Measurements from ENCODE around the gene NRCAM.

Gene NRCAM

DNA sequence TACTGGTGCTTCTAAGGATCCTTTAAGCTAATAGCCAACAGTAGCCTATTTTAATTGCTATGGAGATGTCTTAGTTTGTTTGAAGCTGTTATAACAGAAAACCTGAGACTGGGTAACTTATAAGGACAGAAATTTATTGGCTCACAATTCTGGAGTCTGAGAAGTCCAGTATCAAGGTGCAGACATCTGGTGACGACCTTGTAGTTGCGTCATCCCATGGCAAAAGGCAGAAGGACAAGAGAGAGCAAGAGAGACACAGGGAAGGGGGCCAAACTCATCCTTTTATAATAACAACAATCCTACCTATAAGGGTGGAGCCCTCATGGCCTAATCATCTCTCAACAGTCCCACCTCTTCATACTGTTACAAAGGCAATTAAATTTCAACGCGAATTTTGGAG, 39.1 kb downstream of the NRCAM start:
- ChIA-PET POLR2A (ENCODE audit: low non-redundant PET) (no interaction called here), CTCF (no interaction called here)
- DNase-seq (ENCODE audit: low spot score), result no peak
- TF ChIP-seq, protein P1, sequence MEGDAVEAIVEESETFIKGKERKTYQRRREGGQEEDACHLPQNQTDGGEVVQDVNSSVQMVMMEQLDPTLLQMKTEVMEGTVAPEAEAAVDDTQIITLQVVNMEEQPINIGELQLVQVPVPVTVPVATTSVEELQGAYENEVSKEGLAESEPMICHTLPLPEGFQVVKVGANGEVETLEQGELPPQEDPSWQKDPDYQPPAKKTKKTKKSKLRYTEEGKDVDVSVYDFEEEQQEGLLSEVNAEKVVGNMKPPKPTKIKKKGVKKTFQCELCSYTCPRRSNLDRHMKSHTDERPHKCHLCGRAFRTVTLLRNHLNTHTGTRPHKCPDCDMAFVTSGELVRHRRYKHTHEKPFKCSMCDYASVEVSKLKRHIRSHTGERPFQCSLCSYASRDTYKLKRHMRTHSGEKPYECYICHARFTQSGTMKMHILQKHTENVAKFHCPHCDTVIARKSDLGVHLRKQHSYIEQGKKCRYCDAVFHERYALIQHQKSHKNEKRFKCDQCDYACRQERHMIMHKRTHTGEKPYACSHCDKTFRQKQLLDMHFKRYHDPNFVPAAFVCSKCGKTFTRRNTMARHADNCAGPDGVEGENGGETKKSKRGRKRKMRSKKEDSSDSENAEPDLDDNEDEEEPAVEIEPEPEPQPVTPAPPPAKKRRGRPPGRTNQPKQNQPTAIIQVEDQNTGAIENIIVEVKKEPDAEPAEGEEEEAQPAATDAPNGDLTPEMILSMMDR (conservative IDR thresholded peaks at IDR 0.05; ENCODE audit: low read depth), result no peak
- no peak overlapping the region for H3K27ac ChIP-seq

DNA sequence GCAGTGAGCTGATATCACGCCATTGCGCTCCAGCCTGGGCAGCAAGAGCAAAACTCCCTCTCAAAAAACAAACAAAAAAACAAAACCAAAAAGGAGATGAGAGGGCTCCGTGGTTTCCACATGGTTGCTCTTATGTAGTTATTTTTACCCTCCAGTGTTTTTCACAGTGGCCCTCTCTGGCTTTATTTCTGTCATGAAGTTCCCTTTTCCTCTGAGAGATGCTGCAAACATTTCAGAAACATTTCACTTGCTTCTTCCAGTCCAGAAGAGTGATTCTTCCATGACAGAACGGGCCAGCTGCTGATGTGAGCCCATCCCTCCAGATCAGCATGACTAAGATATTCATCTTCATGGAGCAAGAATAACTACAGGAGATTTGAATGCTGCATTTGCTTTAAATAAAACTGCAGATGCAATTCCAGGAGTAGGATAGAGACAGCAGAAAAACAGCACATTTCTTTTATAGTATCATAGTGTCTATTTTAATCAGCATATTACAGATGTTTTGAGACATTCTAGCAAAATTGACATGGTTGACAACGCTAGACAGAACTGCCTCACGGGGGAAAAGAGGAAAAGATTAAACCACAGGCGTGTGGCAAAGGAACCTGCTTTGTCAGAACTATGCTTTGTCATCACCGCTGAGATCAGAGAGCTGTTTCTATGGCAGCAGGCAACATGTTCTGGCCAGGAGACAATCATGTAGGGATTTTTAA, 40.3 kb downstream of the NRCAM start:
- TF ChIP-seq, protein P1 (conservative IDR thresholded peaks at IDR 0.05; ENCODE audit: low read depth), result no peak
- no peak overlapping the region for H3K27ac ChIP-seq
- DNase-seq (ENCODE audit: low spot score), result peak; percentile 12
- ChIA-PET CTCF (no interaction called here), POLR2A (ENCODE audit: low non-redundant PET) (no interaction called here)

DNA sequence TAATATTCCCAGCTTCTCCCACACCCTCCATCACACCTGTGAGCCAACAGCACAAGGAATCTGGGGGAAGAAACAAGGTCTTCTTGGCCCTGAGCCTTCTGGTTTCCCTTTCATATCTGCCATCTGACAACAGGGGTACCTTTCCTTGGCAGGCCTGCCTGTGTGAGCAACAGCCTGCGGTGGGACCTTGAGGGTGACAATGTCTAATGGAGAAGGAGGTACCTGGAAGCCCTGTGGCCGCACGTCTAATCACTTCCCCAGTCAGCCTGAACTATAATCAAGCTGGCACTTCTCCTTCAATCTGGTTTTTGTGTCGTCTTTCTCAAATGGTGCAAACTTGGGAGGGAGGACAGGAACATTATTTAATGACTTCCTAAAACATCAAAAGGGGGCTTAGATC, 41.2 kb downstream of the NRCAM start:
- CTCF ChIA-PET, result no interaction called here

DNA sequence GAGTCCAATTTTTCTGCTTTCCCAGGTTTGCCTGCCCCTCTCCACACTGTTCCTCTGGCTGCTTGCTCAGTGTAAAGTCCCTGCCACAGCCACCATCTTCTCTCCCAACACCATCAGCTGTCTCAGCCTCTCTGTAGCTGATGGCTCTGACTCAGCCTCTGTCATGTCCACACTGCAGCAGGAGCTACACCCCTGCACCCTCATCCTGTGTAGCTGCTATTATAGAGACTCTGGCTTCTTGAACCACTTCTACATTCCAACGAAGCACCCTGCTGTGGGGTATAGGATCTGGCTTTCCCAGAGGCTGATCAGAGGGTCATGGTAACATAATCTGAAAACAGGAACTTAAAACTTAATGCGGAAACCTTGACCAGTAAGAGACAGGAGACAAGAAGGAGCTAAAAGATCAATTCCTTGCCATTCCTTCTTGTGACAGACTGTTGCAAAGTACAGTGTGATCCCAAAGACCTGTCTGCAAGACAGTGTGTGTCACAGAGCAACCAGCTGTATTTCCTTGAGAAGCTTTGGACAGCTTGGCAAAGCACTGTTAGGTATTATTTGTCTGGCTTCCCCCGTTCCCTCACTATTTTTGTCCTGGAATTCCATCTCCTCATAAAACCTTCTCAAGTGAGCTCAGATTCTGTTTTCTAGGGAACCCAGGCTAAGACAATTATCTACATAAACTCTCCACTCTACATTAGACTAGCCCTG, 42.3 kb downstream of the NRCAM start:
- CTCF ChIA-PET, result no interaction called here
- POLR2A ChIA-PET (ENCODE audit: low non-redundant PET), result no interaction called here
- DNase-seq (ENCODE audit: low spot score), result no peak
- TF ChIP-seq, protein P1 (conservative IDR thresholded peaks at IDR 0.05; ENCODE audit: low read depth), result no peak
- H3K27ac ChIP-seq, result no peak overlapping the region

More for the DNA sequence above, 41.2 kb downstream of the NRCAM start:
- no peak overlapping the region for H3K27ac ChIP-seq
- no peak for DNase-seq (ENCODE audit: low spot score)
- POLR2A ChIA-PET (ENCODE audit: low non-redundant PET), result no interaction called here
- TF ChIP-seq, protein P1 (conservative IDR thresholded peaks at IDR 0.05; ENCODE audit: low read depth), result no peak

DNA sequence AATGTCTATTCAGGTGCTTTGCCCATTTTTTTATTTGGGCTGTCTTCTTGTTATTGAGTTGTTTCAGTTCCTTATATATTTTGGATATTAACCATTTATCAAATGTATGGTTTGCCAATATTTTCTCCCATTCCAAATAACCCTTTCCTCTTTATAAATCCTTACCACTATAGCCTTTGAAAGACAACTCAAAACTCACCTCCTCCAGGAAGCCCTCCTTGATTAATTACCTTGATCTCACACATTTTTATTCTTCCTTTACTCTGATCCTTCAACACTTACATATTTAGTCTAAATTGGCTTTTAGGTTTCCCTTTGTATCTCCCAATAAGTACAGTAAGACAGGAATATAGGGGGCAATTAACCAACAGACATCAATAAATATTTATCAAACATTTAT, 42.9 kb downstream of the NRCAM start:
- ChIA-PET POLR2A (ENCODE audit: low non-redundant PET) (no interaction called here), CTCF (no interaction called here)
- no peak for DNase-seq (ENCODE audit: low spot score)
- H3K27ac ChIP-seq, result no peak overlapping the region
- TF ChIP-seq, protein P1 (conservative IDR thresholded peaks at IDR 0.05; ENCODE audit: low read depth), result no peak

DNA sequence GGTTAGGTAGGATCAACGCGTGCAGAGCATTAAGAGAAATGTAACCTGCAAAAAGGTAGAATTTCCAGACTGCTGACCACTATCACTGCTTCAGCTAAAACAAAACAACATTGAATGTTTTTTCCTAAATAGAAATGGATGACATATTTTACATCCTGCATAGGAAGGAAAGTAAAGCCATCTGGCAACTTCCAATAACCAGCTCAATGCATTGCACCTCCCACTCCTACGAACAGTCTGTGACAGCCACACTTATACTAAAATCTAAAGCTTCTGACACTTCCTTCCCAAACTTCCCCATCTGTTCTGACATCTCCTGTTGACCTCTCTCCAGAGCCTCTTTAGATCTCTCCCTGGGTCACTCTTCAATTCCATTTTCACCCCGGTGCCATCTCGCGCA, 47.1 kb downstream of the NRCAM start:
- TF ChIP-seq, protein P1 (conservative IDR thresholded peaks at IDR 0.05; ENCODE audit: low read depth), result no peak
- no peak overlapping the region for H3K27ac ChIP-seq
- ChIA-PET POLR2A (ENCODE audit: low non-redundant PET) (no interaction called here), CTCF (no interaction called here)
- DNase-seq (ENCODE audit: low spot score), result no peak

Data from RWPE1 (cell line).